GM23248 (cell line): Measurements from ENCODE around the gene PALS2. TPM values are rescaled to one million over a fixed set of nuclear protein-coding genes. Genes with fewer than 3 reads are reported as not detected.

Source experiments
- DNase-seq: peaks from one replicate; pipeline ENCODE4 v3.0.0-alpha.2; 2015
- H2AFZ ChIP-seq: fragments of 200-600 bp; sonication (generic); 2 replicates; pipeline ENCODE4 v1.6.1; 2016; ENCODE audit warnings: antibody characterized with exemption
- H3F3A ChIP-seq: fragments of 200-600 bp; sonication (generic); 2 replicates; pipeline ENCODE4 v1.6.1; 2016; ENCODE audit warnings: mild to moderate bottlenecking, antibody characterized with exemption, mixed run types; ENCODE audit not compliant: insufficient read depth
- H3K27ac ChIP-seq: fragments of 200-600 bp; sonication (generic); 2 replicates; pipeline ENCODE4 v1.5.1; 2016; ENCODE audit warnings: mild to moderate bottlenecking
- H3K27me3 ChIP-seq: fragments of 200-600 bp; sonication (generic); replicated peaks from 2 replicates; pipeline ENCODE4 v1.6.1; 2016; ENCODE audit warnings: mild to moderate bottlenecking; ENCODE audit not compliant: insufficient read depth
- H3K36me3 ChIP-seq: fragments of 200-600 bp; sonication (generic); 2 replicates; pipeline ENCODE4 v1.6.1; 2016; ENCODE audit warnings: low read depth, mild to moderate bottlenecking
- H3K4me1 ChIP-seq: fragments of 200-600 bp; sonication (generic); 2 replicates; pipeline ENCODE4 v1.6.1; 2016; ENCODE audit warnings: mild to moderate bottlenecking; ENCODE audit not compliant: insufficient read depth
- H3K4me2 ChIP-seq: fragments of 200-600 bp; sonication (generic); one replicate; pipeline ENCODE4 v1.6.1; 2016; ENCODE audit warnings: mild to moderate bottlenecking; ENCODE audit not compliant: unreplicated experiment
- H3K4me3 ChIP-seq: fragments of 200-600 bp; sonication (generic); 2 replicates; pipeline ENCODE4 v1.5.1; 2016; ENCODE audit warnings: mild to moderate bottlenecking
- H3K79me2 ChIP-seq: fragments of 200-600 bp; sonication (generic); 2 replicates; pipeline ENCODE4 v1.6.1; 2016; ENCODE audit warnings: mild to moderate bottlenecking; ENCODE audit not compliant: insufficient read depth
- H3K9ac ChIP-seq: fragments of 200-600 bp; sonication (generic); 2 replicates; pipeline ENCODE4 v1.6.1; 2016; ENCODE audit warnings: mild to moderate bottlenecking
- H3K9me2 ChIP-seq: fragments of 200-600 bp; sonication (generic); 2 replicates; pipeline ENCODE4 v1.6.1; 2016; ENCODE audit warnings: mixed run types, mild to moderate bottlenecking, moderate library complexity; ENCODE audit not compliant: insufficient read depth
- H3K9me3 ChIP-seq: fragments of 200-600 bp; sonication (generic); one replicate; pipeline ENCODE4 v1.6.1; 2017; ENCODE audit warnings: low read depth
- H4K20me1 ChIP-seq: fragments of 200-600 bp; sonication (generic); 2 replicates; pipeline ENCODE4 v1.6.0; 2016; ENCODE audit not compliant: insufficient read depth
- EZH2 ChIP-seq: fragments of 200-600 bp; sonication (generic); IDR thresholded peaks from 2 replicates; pipeline ENCODE4 v1.6.1; 2018; ENCODE audit warnings: antibody characterized with exemption, mild to moderate bottlenecking; ENCODE audit not compliant: insufficient read depth, poor library complexity, severe bottlenecking
- EZH2phosphoT487 ChIP-seq: fragments of 200-600 bp; sonication (generic); IDR thresholded peaks from 2 replicates; pipeline ENCODE4 v1.6.1; 2018; ENCODE audit warnings: antibody characterized with exemption, moderate library complexity, mild to moderate bottlenecking, low read depth; ENCODE audit not compliant: insufficient read depth
- WGBS, 2 experiments: methylation state at CpG; one replicate each; pipeline ENCODE4 v1.1.6; 2015 to 2017; ENCODE audit warnings: low lambda C conversion rate in 2 of 2, low coverage in 1 of 2; ENCODE audit errors: missing lambda C conversion rate in 2 of 2; 5-methylcytosine and 5-hydroxymethylcytosine counted together
- in situ Hi-C: fragments of 300-500 bp; cut with MboI; formaldehyde crosslinking; loops from 2 replicates; pipeline ENCODE4 v1.15.0; 2020
- polyA plus RNA-seq: library from polyadenylated mRNA; unstranded; fragments of >200 nt; fragmentation: Nextera tagmentation; extraction: Ambion mirVana; gene quantifications from 2 replicates; pipeline ENCODE4 v1.2.1, GENCODE V29; 2016
- total RNA-seq: library from RNA; depleted of rRNA; stranded (reverse); fragments of >200 nt; shearing (Covaris generic); gene quantifications from 2 replicates; pipeline ENCODE4 v1.2.3, GENCODE V29; 2014

PALS2 gene
- total and polyA plus RNA-seq, 2 experiments from 2014 or later, result 8.3 to 17.4 TPM

DNA sequence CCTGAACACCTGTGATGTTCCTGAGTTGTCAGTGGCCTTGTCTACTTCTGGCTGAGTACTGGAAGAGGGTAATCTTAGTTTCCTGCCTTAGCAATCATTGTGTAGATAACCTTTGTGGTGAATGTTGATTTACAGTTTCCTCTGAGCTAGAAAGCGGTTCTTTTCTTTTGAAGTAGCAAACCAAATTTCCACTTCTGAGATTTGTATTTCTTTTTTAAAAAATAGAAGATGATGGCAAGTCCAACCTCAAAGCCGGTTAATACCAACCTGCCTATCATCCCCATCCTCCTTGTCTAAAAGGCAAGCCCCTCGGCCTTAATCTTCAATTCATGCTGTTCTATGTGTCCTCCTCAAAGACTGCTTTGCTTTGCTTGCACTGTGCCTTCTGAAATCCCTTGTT is 12.5 kb upstream of the PALS2 start:
- no peak overlapping the region for H3K9ac ChIP-seq
- no peaks in the 10 kb centered on the region for H3K79me2 ChIP-seq
- WGBS, 2 experiments, result 65 to 73% methylated on average over 3 of the region's 3 CpGs
- no peaks in the 10 kb centered on the region for H3K9me2 ChIP-seq
- H3K4me2 ChIP-seq, result no peak overlapping the region
- no peaks in the 10 kb centered on the region for H4K20me1 ChIP-seq
- no peaks in the 10 kb centered on the region for H3K4me1 ChIP-seq
- H3F3A ChIP-seq, result no peaks in the 10 kb centered on the region
- no peak for TF ChIP-seq EZH2phosphoT487
- no peak for TF ChIP-seq EZH2
- in situ Hi-C loops, result no loop called here
- H3K36me3 ChIP-seq, result no peaks in the 10 kb centered on the region
- H2AFZ ChIP-seq, result no peak overlapping the region
- H3K27ac ChIP-seq, result no peak overlapping the region
- H3K9me3 ChIP-seq, result no peaks in the 10 kb centered on the region
- H3K4me3 ChIP-seq, result no peak overlapping the region
- no peaks in the 10 kb centered on the region for H3K27me3 ChIP-seq
- no peak for DNase-seq

DNA sequence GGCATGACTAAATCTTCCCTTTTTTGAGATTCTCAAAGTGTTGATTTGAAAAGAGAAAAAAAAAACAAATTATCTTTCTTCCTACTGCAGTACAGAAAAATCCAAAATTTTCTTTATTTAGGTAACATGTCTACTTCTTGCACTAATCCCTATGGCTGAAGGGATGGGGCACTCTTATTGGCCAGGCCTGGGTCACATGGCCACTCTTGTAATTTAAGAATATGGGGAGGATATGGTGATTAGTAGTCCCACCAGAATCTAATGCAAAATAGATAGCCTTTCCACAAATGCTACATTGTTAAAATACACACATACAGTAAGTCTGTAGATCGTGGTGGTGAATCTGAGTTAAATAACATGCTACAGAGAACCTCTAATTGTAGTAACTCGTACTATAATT is 7.0 kb upstream of the PALS2 start:
- no peaks in the 10 kb centered on the region for H3F3A ChIP-seq
- in situ Hi-C loops, result no loop called here
- TF ChIP-seq EZH2 (no peak), EZH2phosphoT487 (no peak)

DNA sequence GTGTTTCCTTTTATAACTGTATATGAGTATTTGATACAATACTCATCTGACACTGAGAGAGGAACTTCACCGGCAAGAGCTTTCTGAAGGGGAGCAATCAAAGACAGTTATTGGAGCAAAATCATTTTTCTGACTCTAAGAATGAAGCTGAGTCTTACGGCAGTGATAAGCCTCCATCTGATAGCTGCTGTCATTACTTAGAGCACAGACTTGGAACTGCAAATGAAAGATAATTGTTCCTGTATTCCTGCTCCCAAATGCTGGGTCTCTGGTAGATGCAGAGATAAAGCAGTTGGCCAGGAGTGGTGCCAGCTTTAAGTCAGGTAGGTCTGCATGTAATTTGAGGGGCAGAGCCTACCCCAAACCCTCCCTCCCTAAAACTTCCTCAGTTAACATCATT is 2.3 kb upstream of the PALS2 start:
- H4K20me1 ChIP-seq, result no peaks in the 10 kb centered on the region
- no peak overlapping the region for H3K27ac ChIP-seq
- H3K4me1 ChIP-seq, result peaks cover 8% of the 10 kb centered on the region; the same call in 1 of the 2 replicates
- no peaks in the 10 kb centered on the region for H3K9me2 ChIP-seq
- H3K79me2 ChIP-seq, result peaks cover 18% of the 10 kb centered on the region
- H3F3A ChIP-seq, result peaks cover 18% of the 10 kb centered on the region; the same call in 1 of the 2 replicates
- in situ Hi-C loops, result no loop called here
- DNase-seq, result no peak
- H3K4me3 ChIP-seq, result no peak overlapping the region
- H3K27me3 ChIP-seq, result peaks cover 23% of the 10 kb centered on the region
- no peak overlapping the region for H2AFZ ChIP-seq
- no peak overlapping the region for H3K4me2 ChIP-seq
- H3K9me3 ChIP-seq, result no peaks in the 10 kb centered on the region
- no peak overlapping the region for H3K9ac ChIP-seq
- 70 to 72% methylated on average over 2 of the region's 2 CpGs for WGBS, 2 experiments
- TF ChIP-seq EZH2phosphoT487 (no peak), EZH2 (no peak)
- no peaks in the 10 kb centered on the region for H3K36me3 ChIP-seq

More for the DNA sequence above, 7.0 kb upstream of the PALS2 start:
- H3K27me3 ChIP-seq, result peaks cover 23% of the 10 kb centered on the region
- no peaks in the 10 kb centered on the region for H3K9me3 ChIP-seq
- no peak overlapping the region for H2AFZ ChIP-seq
- DNase-seq, result no peak
- 58 to 74% methylated on average over 2 of the region's 2 CpGs for WGBS, 2 experiments
- H3K4me1 ChIP-seq, result no peaks in the 10 kb centered on the region
- no peaks in the 10 kb centered on the region for H3K9me2 ChIP-seq
- H3K79me2 ChIP-seq, result no peaks in the 10 kb centered on the region
- no peaks in the 10 kb centered on the region for H4K20me1 ChIP-seq
- H3K9ac ChIP-seq, result no peak overlapping the region
- H3K4me2 ChIP-seq, result no peak overlapping the region
- H3K4me3 ChIP-seq, result no peak overlapping the region
- H3K27ac ChIP-seq, result no peak overlapping the region
- H3K36me3 ChIP-seq, result no peaks in the 10 kb centered on the region

DNA sequence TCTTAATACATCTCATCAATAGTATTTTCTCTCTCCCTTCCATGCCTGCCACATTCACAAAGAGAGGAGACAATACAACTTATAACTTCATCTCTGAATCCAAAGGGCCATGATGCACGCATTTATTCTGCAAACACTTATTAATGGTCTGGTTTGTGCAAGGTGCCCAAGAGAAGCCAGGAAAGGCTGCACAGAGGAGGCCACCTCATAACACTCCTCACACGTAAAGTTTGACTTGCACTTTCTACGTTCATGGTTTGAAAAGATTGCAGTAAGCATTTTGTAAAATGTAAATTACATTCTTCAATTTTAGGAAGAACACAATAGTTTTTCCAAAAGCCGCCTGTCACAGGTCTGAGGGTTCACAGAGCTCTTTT is 1.2 kb upstream of the PALS2 start:
- Histone ChIP-seq H3F3A (peaks cover 18% of the 10 kb centered on the region; the same call in 1 of the 2 replicates), H3K9me2 (no peaks in the 10 kb centered on the region), H3K4me3 (peak overlapping the region; percentile 97; the same call in 1 of the 2 replicates), H3K27ac (no peak overlapping the region), H3K9ac (no peak overlapping the region), H3K4me1 (peaks cover 8% of the 10 kb centered on the region; the same call in 1 of the 2 replicates), H3K9me3 (no peaks in the 10 kb centered on the region), H2AFZ (0 out of 2 replicates have a peak overlapping the region, but pooled peaks have one; percentile 100), H3K27me3 (peaks cover 23% of the 10 kb centered on the region), H3K79me2 (peaks cover 28% of the 10 kb centered on the region), H4K20me1 (no peaks in the 10 kb centered on the region), H3K4me2 (peak overlapping the region; percentile 92), H3K36me3 (no peaks in the 10 kb centered on the region)
- in situ Hi-C loops, result no loop called here
- peak; percentile 1 for DNase-seq
- WGBS, 2 experiments, result 62 to 66% methylated on average over 4 of the region's 4 CpGs
- TF ChIP-seq EZH2 (no peak), EZH2phosphoT487 (no peak)
